Ectodermal cell (in vitro differentiated cells): ENCODE measurements around the gene PKD2.

Source experiments
- H3K27ac ChIP-seq: 2 replicates; pipeline ENCODE4 v1.7.0; 2013; ENCODE audit warnings: mild to moderate bottlenecking, low read depth, low read length; ENCODE audit not compliant: insufficient read depth, poor library complexity, severe bottlenecking
- H3K27me3 ChIP-seq: 2 replicates; pipeline ENCODE4 v1.7.0; 2013; ENCODE audit warnings: mild to moderate bottlenecking, low read length; ENCODE audit not compliant: insufficient read depth, control insufficient read depth, poor library complexity, severe bottlenecking
- H3K36me3 ChIP-seq: one replicate; pipeline ENCODE4 v1.7.0; 2013; ENCODE audit warnings: low read length; ENCODE audit not compliant: control insufficient read depth, insufficient read depth
- H3K4me1 ChIP-seq: one replicate; pipeline ENCODE4 v1.7.0; 2013; ENCODE audit warnings: low read length; ENCODE audit not compliant: control insufficient read depth, insufficient read depth
- H3K4me3 ChIP-seq: 2 replicates; pipeline ENCODE4 v1.7.0; 2013; ENCODE audit warnings: low read depth, low read length, control low read depth; ENCODE audit not compliant: insufficient read depth
- H3K9me3 ChIP-seq: 2 replicates; pipeline ENCODE4 v1.7.0; 2013; ENCODE audit warnings: mild to moderate bottlenecking, low read length, moderate library complexity; ENCODE audit not compliant: control insufficient read depth
- WGBS, 2 experiments: methylation state at CpG; one replicate each; pipeline ENCODE4 v1.1.7; 2013; ENCODE audit warnings: missing lambda C conversion rate in 2 of 2; 5-methylcytosine and 5-hydroxymethylcytosine counted together

The PKD2 gene

GRCh38 chr4:88090898-88091297 lies 83.5 kb downstream of the PKD2 start:
- no peaks in the 10 kb centered on the region for H3K36me3 ChIP-seq
- no peaks in the 10 kb centered on the region for H3K9me3 ChIP-seq

DNA sequence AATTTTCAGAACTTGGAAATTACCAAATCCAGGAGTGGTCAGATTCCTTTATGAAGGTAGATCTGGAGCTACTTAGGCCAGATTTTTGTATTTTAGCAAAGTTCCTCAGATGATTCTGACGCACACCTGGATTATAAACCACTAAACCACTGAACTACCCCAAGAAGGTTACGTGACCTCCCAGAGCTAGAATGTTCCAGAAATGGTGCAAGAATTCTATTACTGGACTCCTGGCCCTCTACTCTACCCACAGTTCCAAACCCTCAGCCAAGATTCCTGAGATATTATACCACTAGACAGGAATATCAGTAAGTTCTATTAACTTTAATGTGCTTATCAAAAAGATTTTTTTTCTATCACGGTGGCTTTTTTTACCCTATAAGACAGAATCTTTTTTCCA lies 83.9 kb downstream of the PKD2 start:
- H3K4me1 ChIP-seq: no peaks in the 10 kb centered on the region
- H3K36me3 ChIP-seq: no peaks in the 10 kb centered on the region
- no peaks in the 10 kb centered on the region for H3K27me3 ChIP-seq
- H3K4me3 ChIP-seq: no peak overlapping the region
- WGBS, 2 experiments: 92 to 100% methylated on average over 2 to 3 of the region's 3 CpGs
- H3K27ac ChIP-seq: no peak overlapping the region
- no peaks in the 10 kb centered on the region for H3K9me3 ChIP-seq

More at GRCh38 chr4:88090898-88091297, 83.5 kb downstream of the PKD2 start:
- Histone ChIP-seq H3K27me3 (no peaks in the 10 kb centered on the region), H3K4me1 (no peaks in the 10 kb centered on the region), H3K27ac (no peak overlapping the region), H3K4me3 (no peak overlapping the region)

- Histone ChIP-seq H3K36me3 (no peaks in the 10 kb centered on the region), H3K27me3 (no peaks in the 10 kb centered on the region), H3K27ac (no peak overlapping the region), H3K4me1 (no peaks in the 10 kb centered on the region), H3K4me3 (no peak overlapping the region), H3K9me3 (no peaks in the 10 kb centered on the region)
- WGBS, 2 experiments: 95 to 96% methylated on average over 5 of the region's 5 CpGs
These were observed 86.4 kb downstream of the PKD2 start for GRCh38 chr4:88093874-88094273.

DNA sequence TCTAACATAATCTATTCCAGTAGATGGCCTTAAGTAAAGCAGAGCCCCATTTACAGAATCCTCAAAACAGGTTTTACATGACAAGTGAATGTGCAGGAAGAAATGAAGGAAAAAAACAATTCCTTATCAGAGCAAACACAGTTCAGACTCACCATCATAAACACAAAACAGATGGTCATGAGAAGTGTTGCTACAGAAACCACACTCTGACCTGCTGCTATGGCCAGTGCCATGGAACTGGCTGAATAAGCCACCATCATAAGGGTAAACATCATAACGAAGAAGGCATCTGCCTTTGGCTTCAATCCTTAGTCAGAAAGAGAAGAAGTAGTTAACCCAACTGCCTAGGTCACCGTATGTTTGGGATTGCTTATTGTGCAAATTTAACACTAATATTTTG lies 89.9 kb downstream of the PKD2 start:
- 86 to 92% methylated on average over 1 to 2 of the region's 2 CpGs for WGBS, 2 experiments
- no peak overlapping the region for H3K4me3 ChIP-seq

GRCh38 chr4:88097781-88098180 lies 90.3 kb downstream of the PKD2 start:
- Histone ChIP-seq H3K4me1 (no peaks in the 10 kb centered on the region), H3K27me3 (no peaks in the 10 kb centered on the region)
- 88% methylated on average over 1 of the region's 3 CpGs; no CpG with 5 or more reads in 1 of the 2 experiments for WGBS, 2 experiments

More for the DNA sequence above, 89.9 kb downstream of the PKD2 start:
- Histone ChIP-seq H3K27ac (no peak overlapping the region), H3K9me3 (no peaks in the 10 kb centered on the region), H3K4me1 (no peaks in the 10 kb centered on the region), H3K27me3 (no peaks in the 10 kb centered on the region), H3K36me3 (no peaks in the 10 kb centered on the region)

DNA sequence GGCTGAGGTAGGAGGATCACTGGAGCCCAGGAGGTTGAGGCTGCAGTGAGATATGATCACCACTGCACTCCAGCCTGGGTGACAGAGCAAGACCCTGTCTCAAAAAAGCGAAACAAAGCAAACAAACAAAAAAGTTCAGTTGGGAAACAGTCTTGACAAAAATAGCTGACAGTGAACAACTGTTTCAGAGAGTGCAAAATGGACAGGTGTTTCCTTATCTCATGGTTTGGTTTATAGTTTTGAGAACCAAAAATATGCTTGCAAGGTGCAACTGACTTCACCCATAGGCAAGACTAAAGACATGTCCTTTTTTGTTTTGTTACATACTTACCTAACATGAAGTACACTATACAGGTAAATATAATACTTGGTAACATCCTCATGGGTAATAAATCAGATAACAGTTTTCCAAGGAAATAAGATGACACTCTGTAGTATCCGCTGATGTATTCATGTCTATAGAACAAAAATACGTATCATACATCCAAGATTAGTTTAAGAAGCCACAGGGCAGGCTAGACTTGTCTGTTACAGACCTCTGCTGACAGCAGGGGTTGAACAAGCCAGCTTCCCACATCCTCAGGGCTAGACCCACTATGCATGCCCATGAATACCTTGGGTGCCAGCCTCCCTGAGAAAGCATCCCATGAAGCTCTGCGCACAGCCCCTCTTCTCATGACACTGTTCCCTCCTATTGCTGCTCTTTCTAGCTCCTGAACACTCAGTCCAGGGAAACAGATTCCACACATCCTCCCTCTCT lies 91.7 kb downstream of the PKD2 start:
- H3K27me3 ChIP-seq: no peaks in the 10 kb centered on the region
- WGBS, 2 experiments: 91 to 93% methylated on average over 4 of the region's 4 CpGs
- H3K36me3 ChIP-seq: no peaks in the 10 kb centered on the region
- H3K4me1 ChIP-seq: no peaks in the 10 kb centered on the region
- no peaks in the 10 kb centered on the region for H3K9me3 ChIP-seq
- H3K4me3 ChIP-seq: no peak overlapping the region
- H3K27ac ChIP-seq: no peak overlapping the region

More at GRCh38 chr4:88097781-88098180, 90.3 kb downstream of the PKD2 start:
- H3K9me3 ChIP-seq: no peaks in the 10 kb centered on the region
- no peak overlapping the region for H3K4me3 ChIP-seq
- H3K36me3 ChIP-seq: no peaks in the 10 kb centered on the region
- H3K27ac ChIP-seq: no peak overlapping the region

- H3K9me3 ChIP-seq: no peaks in the 10 kb centered on the region
- no peaks in the 10 kb centered on the region for H3K36me3 ChIP-seq
- H3K27ac ChIP-seq: no peak overlapping the region
- no peaks in the 10 kb centered on the region for H3K4me1 ChIP-seq
- no peaks in the 10 kb centered on the region for H3K27me3 ChIP-seq
- 92 to 95% methylated on average over 5 to 6 of the region's 6 CpGs for WGBS, 2 experiments
- H3K4me3 ChIP-seq: no peak overlapping the region
These were observed 93.7 kb downstream of the PKD2 start for GRCh38 chr4:88101165-88101564.

DNA sequence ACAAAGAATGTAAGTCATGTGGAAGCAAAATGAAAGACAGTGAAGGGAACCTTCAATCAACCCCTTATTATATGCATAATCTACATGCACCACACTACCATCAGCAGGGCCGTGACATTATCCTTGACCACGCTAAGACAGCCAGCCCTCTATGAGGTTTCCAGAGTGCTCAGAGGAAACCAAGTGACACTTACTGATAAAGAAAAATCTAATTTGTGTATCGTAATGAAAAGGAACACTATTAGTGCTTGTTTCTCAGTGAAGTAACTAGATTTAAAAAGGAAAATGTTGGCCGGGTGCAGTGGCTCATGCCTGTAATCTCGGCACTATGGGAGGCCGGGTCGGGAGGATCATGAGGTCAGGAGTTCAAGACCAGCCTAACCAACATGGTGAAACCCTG lies 94.6 kb downstream of the PKD2 start:
- Histone ChIP-seq H3K27me3 (no peaks in the 10 kb centered on the region), H3K27ac (no peak overlapping the region), H3K9me3 (no peaks in the 10 kb centered on the region), H3K4me1 (no peaks in the 10 kb centered on the region), H3K36me3 (no peaks in the 10 kb centered on the region), H3K4me3 (no peak overlapping the region)
- WGBS, 2 experiments: 94 to 95% methylated on average over 7 of the region's 7 CpGs

DNA sequence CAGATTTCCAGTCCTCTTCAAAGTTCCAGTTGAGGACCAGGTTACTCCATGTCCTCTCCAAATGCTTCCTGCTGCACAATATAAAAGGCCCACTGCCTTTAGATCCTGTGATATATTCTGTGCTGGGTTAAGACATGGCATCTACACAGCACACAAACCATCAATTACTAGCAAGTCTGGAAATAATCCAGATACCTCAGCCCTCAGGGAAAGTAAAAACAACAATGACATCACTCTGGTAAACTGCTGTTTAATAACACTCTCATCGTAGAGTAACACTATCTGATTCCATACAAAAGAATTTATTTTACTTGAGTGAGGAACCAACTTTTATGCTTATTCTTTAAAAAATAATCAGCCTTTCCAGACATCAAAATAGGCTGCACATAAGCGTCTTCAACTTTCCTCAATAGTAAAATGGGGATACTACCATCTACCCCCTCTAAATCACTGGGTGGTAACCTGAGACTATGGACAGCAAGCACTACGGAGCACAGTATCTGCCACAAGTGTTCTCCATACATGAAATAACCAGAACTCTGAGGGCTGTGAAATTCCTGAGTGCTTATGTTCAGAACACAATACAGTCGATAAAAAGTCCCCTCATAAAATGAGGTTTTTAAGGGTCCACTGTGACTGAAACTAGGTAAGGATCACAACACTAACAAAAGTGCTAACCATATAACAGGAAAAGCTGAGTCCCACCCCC lies 97.6 kb downstream of the PKD2 start:
- Histone ChIP-seq H3K36me3 (no peaks in the 10 kb centered on the region), H3K9me3 (no peaks in the 10 kb centered on the region), H3K4me1 (no peaks in the 10 kb centered on the region), H3K27ac (no peak overlapping the region), H3K27me3 (no peaks in the 10 kb centered on the region), H3K4me3 (no peak overlapping the region)
- WGBS, 2 experiments: 85 to 90% methylated on average over 4 of the region's 4 CpGs

- no peaks in the 10 kb centered on the region for H3K4me1 ChIP-seq
- H3K4me3 ChIP-seq: no peak overlapping the region
- 89 to 100% methylated on average over 1 to 3 of the region's 3 CpGs for WGBS, 2 experiments
- no peaks in the 10 kb centered on the region for H3K27me3 ChIP-seq
- H3K27ac ChIP-seq: no peak overlapping the region
- H3K9me3 ChIP-seq: no peaks in the 10 kb centered on the region
- no peaks in the 10 kb centered on the region for H3K36me3 ChIP-seq
These were observed 98.8 kb downstream of the PKD2 start for GRCh38 chr4:88106205-88106604.
